ENCODE measurements around the gene EIF2AK3.
"Not testable (repeated sequence)": the region's sequence is repeated elsewhere in the genome, so short reads cannot be mapped to it uniquely, and the experiment has no call there.

EIF2AK3 gene

GRCh38 chr2:88623831-88624465, 3.3 kb downstream of the EIF2AK3 start:
- not testable (repeated sequence) for H2BK5ac ChIP-seq (ENCODE audit: low read length); H3K4me1 ChIP-seq (ENCODE audit: control insufficient read depth, low read depth, low read length); H3K36me3 ChIP-seq (ENCODE audit: control insufficient read depth, insufficient read depth, low read length); H3K4me3 ChIP-seq (ENCODE audit: low read length); H3K4me2 ChIP-seq (ENCODE audit: low read length); H4K5ac ChIP-seq (ENCODE audit: low read length); H3K27me3 ChIP-seq (ENCODE audit: insufficient read depth, low read length, poor library complexity); H3K18ac ChIP-seq (ENCODE audit: low read length); H3K23ac ChIP-seq (ENCODE audit: low read length); H2BK15ac ChIP-seq (replicated peaks; ENCODE audit: low read depth); H3K27ac ChIP-seq (ENCODE audit: low read depth, low read length); H2BK120ac ChIP-seq (ENCODE audit: low read depth, low read length); DNase-seq; H3K56ac ChIP-seq (ENCODE audit: low read length); H2AK5ac ChIP-seq (ENCODE audit: low read length); H4K8ac ChIP-seq (ENCODE audit: low read depth, low read length); H3K4ac ChIP-seq (ENCODE audit: low read depth, low read length)
- Histone ChIP-seq H3K79me1 (ENCODE audit: low read length) (peaks cover 13% of the 10 kb centered on the region), H3K79me2 (ENCODE audit: control insufficient read depth, insufficient read depth, low read length) (peaks cover 35% of the 10 kb centered on the region), H3K9ac (ENCODE audit: low read length) (peak overlapping the region; percentile 6)
- WGBS (ENCODE audit: extremely low coverage, insufficient coverage, low lambda C conversion rate): no CpG with 5 or more reads among the region's 11 CpGs

- Histone ChIP-seq H3K36me3 (ENCODE audit: control insufficient read depth, insufficient read depth, low read length) (no peaks in the 10 kb centered on the region), H2BK15ac (replicated peaks; ENCODE audit: low read depth) (no peak overlapping the region), H2BK5ac (ENCODE audit: low read length) (no peak overlapping the region), H2BK120ac (ENCODE audit: low read depth, low read length) (no peak overlapping the region), H3K79me2 (ENCODE audit: control insufficient read depth, insufficient read depth, low read length) (peaks cover 38% of the 10 kb centered on the region), H3K79me1 (ENCODE audit: low read length) (peaks cover 13% of the 10 kb centered on the region), H2AK5ac (ENCODE audit: low read length) (no peak overlapping the region), H3K56ac (ENCODE audit: low read length) (no peak overlapping the region), H3K9ac (ENCODE audit: low read length) (no peak overlapping the region), H3K23ac (ENCODE audit: low read length) (no peak overlapping the region), H3K4ac (ENCODE audit: low read depth, low read length) (no peak overlapping the region), H4K8ac (ENCODE audit: low read depth, low read length) (no peak overlapping the region), H3K4me2 (ENCODE audit: low read length) (no peak overlapping the region), H4K5ac (ENCODE audit: low read length) (no peak overlapping the region), H3K4me1 (ENCODE audit: control insufficient read depth, low read depth, low read length) (peaks cover 4% of the 10 kb centered on the region), H3K27me3 (ENCODE audit: insufficient read depth, low read length, poor library complexity) (no peaks in the 10 kb centered on the region), H3K18ac (ENCODE audit: low read length) (no peak overlapping the region), H3K27ac (ENCODE audit: low read depth, low read length) (no peak overlapping the region), H3K4me3 (ENCODE audit: low read length) (no peak overlapping the region)
- DNase-seq: no peak
- WGBS (ENCODE audit: extremely low coverage, insufficient coverage, low lambda C conversion rate): no CpG with 5 or more reads among the region's 1 CpG
These were observed 5.0 kb downstream of the EIF2AK3 start for GRCh38 chr2:88622307-88622706.

GRCh38 chr2:88621432-88621831, 5.8 kb downstream of the EIF2AK3 start:
- Histone ChIP-seq H2BK120ac (ENCODE audit: low read depth, low read length) (no peak overlapping the region), H3K9ac (ENCODE audit: low read length) (no peak overlapping the region), H3K4me2 (ENCODE audit: low read length) (no peak overlapping the region), H4K5ac (ENCODE audit: low read length) (no peak overlapping the region), H3K79me2 (ENCODE audit: control insufficient read depth, insufficient read depth, low read length) (peaks cover 39% of the 10 kb centered on the region), H3K4me1 (ENCODE audit: control insufficient read depth, low read depth, low read length) (peaks cover 4% of the 10 kb centered on the region), H3K79me1 (ENCODE audit: low read length) (peaks cover 16% of the 10 kb centered on the region), H3K23ac (ENCODE audit: low read length) (no peak overlapping the region), H3K4ac (ENCODE audit: low read depth, low read length) (no peak overlapping the region), H3K18ac (ENCODE audit: low read length) (no peak overlapping the region), H2AK5ac (ENCODE audit: low read length) (no peak overlapping the region), H3K56ac (ENCODE audit: low read length) (no peak overlapping the region), H2BK15ac (replicated peaks; ENCODE audit: low read depth) (no peak overlapping the region), H3K4me3 (ENCODE audit: low read length) (no peak overlapping the region), H3K27ac (ENCODE audit: low read depth, low read length) (no peak overlapping the region), H4K8ac (ENCODE audit: low read depth, low read length) (no peak overlapping the region), H2BK5ac (ENCODE audit: low read length) (no peak overlapping the region), H3K27me3 (ENCODE audit: insufficient read depth, low read length, poor library complexity) (no peaks in the 10 kb centered on the region), H3K36me3 (ENCODE audit: control insufficient read depth, insufficient read depth, low read length) (no peaks in the 10 kb centered on the region)
- WGBS (ENCODE audit: extremely low coverage, insufficient coverage, low lambda C conversion rate): no CpG with 5 or more reads among the region's 3 CpGs
- no peak for DNase-seq

- H3K18ac ChIP-seq (ENCODE audit: low read length): no peak overlapping the region
- no peak overlapping the region for H2AK5ac ChIP-seq (ENCODE audit: low read length)
- H3K79me2 ChIP-seq (ENCODE audit: control insufficient read depth, insufficient read depth, low read length): peaks cover 30% of the 10 kb centered on the region
- no peak for DNase-seq
- no peaks in the 10 kb centered on the region for H3K36me3 ChIP-seq (ENCODE audit: control insufficient read depth, insufficient read depth, low read length)
- H2BK15ac ChIP-seq (replicated peaks; ENCODE audit: low read depth): no peak overlapping the region
- no peak overlapping the region for H2BK120ac ChIP-seq (ENCODE audit: low read depth, low read length)
- no peak overlapping the region for H3K4ac ChIP-seq (ENCODE audit: low read depth, low read length)
- H3K27me3 ChIP-seq (ENCODE audit: insufficient read depth, low read length, poor library complexity): no peaks in the 10 kb centered on the region
- no peak overlapping the region for H3K23ac ChIP-seq (ENCODE audit: low read length)
- H3K79me1 ChIP-seq (ENCODE audit: low read length): peaks cover 17% of the 10 kb centered on the region
- H4K5ac ChIP-seq (ENCODE audit: low read length): no peak overlapping the region
- H4K8ac ChIP-seq (ENCODE audit: low read depth, low read length): no peak overlapping the region
- no CpG with 5 or more reads among the region's 1 CpG for WGBS (ENCODE audit: extremely low coverage, insufficient coverage, low lambda C conversion rate)
- no peak overlapping the region for H3K9ac ChIP-seq (ENCODE audit: low read length)
- no peak overlapping the region for H3K56ac ChIP-seq (ENCODE audit: low read length)
- H2BK5ac ChIP-seq (ENCODE audit: low read length): no peak overlapping the region
- peaks cover 2% of the 10 kb centered on the region for H3K4me1 ChIP-seq (ENCODE audit: control insufficient read depth, low read depth, low read length)
- no peak overlapping the region for H3K4me3 ChIP-seq (ENCODE audit: low read length)
- H3K4me2 ChIP-seq (ENCODE audit: low read length): no peak overlapping the region
- H3K27ac ChIP-seq (ENCODE audit: low read depth, low read length): no peak overlapping the region
These were observed 7.2 kb downstream of the EIF2AK3 start for GRCh38 chr2:88620015-88620414.

- H3K9ac ChIP-seq (ENCODE audit: low read length): no peak overlapping the region
- H3K4me2 ChIP-seq (ENCODE audit: low read length): no peak overlapping the region
- H3K4ac ChIP-seq (ENCODE audit: low read depth, low read length): no peak overlapping the region
- no peak overlapping the region for H4K8ac ChIP-seq (ENCODE audit: low read depth, low read length)
- no peak overlapping the region for H2BK120ac ChIP-seq (ENCODE audit: low read depth, low read length)
- H3K23ac ChIP-seq (ENCODE audit: low read length): no peak overlapping the region
- no peak overlapping the region for H4K5ac ChIP-seq (ENCODE audit: low read length)
- H3K36me3 ChIP-seq (ENCODE audit: control insufficient read depth, insufficient read depth, low read length): no peaks in the 10 kb centered on the region
- H2BK5ac ChIP-seq (ENCODE audit: low read length): no peak overlapping the region
- no peaks in the 10 kb centered on the region for H3K27me3 ChIP-seq (ENCODE audit: insufficient read depth, low read length, poor library complexity)
- no peak overlapping the region for H3K27ac ChIP-seq (ENCODE audit: low read depth, low read length)
- WGBS (ENCODE audit: extremely low coverage, insufficient coverage, low lambda C conversion rate): no CpG with 5 or more reads among the region's 3 CpGs
- DNase-seq: no peak
- no peaks in the 10 kb centered on the region for H3K4me1 ChIP-seq (ENCODE audit: control insufficient read depth, low read depth, low read length)
- H3K79me1 ChIP-seq (ENCODE audit: low read length): peaks cover 15% of the 10 kb centered on the region
- no peak overlapping the region for H3K4me3 ChIP-seq (ENCODE audit: low read length)
- H3K18ac ChIP-seq (ENCODE audit: low read length): no peak overlapping the region
- H2AK5ac ChIP-seq (ENCODE audit: low read length): no peak overlapping the region
- H3K56ac ChIP-seq (ENCODE audit: low read length): no peak overlapping the region
- peaks cover 20% of the 10 kb centered on the region for H3K79me2 ChIP-seq (ENCODE audit: control insufficient read depth, insufficient read depth, low read length)
- no peak overlapping the region for H2BK15ac ChIP-seq (replicated peaks; ENCODE audit: low read depth)
These were observed 11.4 kb downstream of the EIF2AK3 start for GRCh38 chr2:88615822-88616221.
